Suprapubic skin (tissue), 4 donors: ENCODE data around the gene SLC2A4.

ENCODE experiments used
- CTCF ChIP-seq, 2 donors: fragments of 200-600 bp in 1 of 2; fragments of 450-650 bp in 1 of 2; sonication (generic) in 1 of 2; IDR thresholded peaks; one replicate each; pipeline ENCODE4 v1.5.1; 2016 to 2019; ENCODE audit warnings: antibody characterized with exemption in 2 of 2, mild to moderate bottlenecking in 1 of 2, moderate library complexity in 1 of 2
- EP300 ChIP-seq: sonication (generic); formaldehyde crosslinking; IDR thresholded peaks from one replicate; pipeline ENCODE4 v1.6.1; 2017; ENCODE audit warnings: antibody characterized with exemption
- POLR2A ChIP-seq, 2 donors: fragments of 450-650 bp; IDR thresholded peaks; one replicate each; pipeline ENCODE4 v1.6.1; 2017; ENCODE audit warnings: antibody characterized with exemption in 2 of 2, mild to moderate bottlenecking in 2 of 2, moderate library complexity in 2 of 2
- POLR2AphosphoS5 ChIP-seq, 3 donors: sonication (generic); formaldehyde crosslinking; IDR thresholded peaks; one replicate each; pipeline ENCODE4 v1.6.1; 2017; ENCODE audit warnings: antibody characterized with exemption in 3 of 3

DNA sequence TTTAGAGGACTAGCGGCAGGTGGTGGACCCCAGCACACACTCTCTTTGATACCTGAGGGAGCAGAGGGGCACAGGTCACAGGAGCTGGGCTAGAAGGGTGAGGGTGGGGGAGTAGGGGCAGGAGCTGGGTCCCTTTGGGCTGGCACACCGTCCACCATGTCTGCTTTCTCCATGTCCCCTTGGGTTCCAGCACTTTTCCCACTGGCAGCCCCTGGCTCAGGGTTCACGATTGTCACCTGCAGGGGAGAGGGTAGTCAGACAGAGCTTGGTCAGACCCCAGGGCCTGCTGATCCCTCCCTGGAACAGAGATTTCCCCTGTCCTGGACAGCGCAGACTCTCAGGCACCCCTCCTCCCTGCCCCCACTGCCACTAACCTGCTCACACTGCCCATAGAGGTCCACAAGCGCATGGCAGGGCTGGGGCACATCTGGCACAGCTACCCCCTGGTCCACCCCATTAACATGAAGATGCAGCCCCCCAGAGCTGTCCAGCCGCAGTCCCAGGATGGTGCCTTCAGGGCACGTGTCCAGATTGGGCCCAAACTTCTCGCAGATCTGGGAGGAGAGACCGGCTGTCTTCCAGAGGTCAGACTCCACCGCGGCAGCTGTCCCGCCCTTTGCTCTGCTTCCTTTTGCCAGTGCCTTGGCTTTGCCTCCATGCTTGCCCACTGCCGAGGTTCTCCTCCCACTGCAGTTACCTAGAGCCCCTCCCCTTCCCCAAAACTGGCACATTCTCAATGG, 36.8 kb downstream of the SLC2A4 start:
- no peak for TF ChIP-seq CTCF (IDR thresholded peaks at IDR 0.05)
- no peak for TF ChIP-seq POLR2A (IDR thresholded peaks at IDR 0.05)
- no peak for TF ChIP-seq EP300
- TF ChIP-seq POLR2AphosphoS5 (IDR thresholded peaks at IDR 0.05): no peak
